CD8-positive, alpha-beta memory T cell (primary cell): ENCODE results near the gene SPINT1. TPM values are rescaled to one million over a fixed set of nuclear protein-coding genes. Genes with fewer than 3 reads are reported as not detected.

Source experiments
- CTCF ChIA-PET: fragments of 350-600 bp; sonication (Branson Sonifier 250); formaldehyde crosslinking; loops from one replicate; lab custom pipeline; 2021; ENCODE audit warnings: antibody characterized with exemption; lab: Charles Lee
- POLR2A ChIA-PET: fragments of 350-600 bp; sonication (Branson Sonifier 250); formaldehyde crosslinking; loops from one replicate; lab custom pipeline; 2021; ENCODE audit warnings: antibody characterized with exemption; lab: Charles Lee
- DNase-seq, 5 donors: peaks; one replicate each; pipeline versions ENCODE4 v3.0.0 to v3.0.0-alpha.2; 2020 to 2022; ENCODE audit warnings: mixed read lengths in 1 of 5
- H3K27ac ChIP-seq: one replicate; pipeline ENCODE4 v1.7.0; 2013; ENCODE audit warnings: low read depth, mild to moderate bottlenecking, low read length, moderate library complexity
- H3K27me3 ChIP-seq: 2 replicates; pipeline ENCODE4 v1.7.0; 2013; ENCODE audit warnings: low read length, mild to moderate bottlenecking; ENCODE audit not compliant: insufficient read depth, poor library complexity, severe bottlenecking
- H3K36me3 ChIP-seq: 2 replicates; pipeline ENCODE4 v1.7.0; 2013; ENCODE audit warnings: mild to moderate bottlenecking, low read length, moderate library complexity; ENCODE audit not compliant: insufficient read depth
- H3K4me1 ChIP-seq: 2 replicates; pipeline ENCODE4 v1.7.0; 2013; ENCODE audit warnings: mild to moderate bottlenecking, low read length, moderate library complexity; ENCODE audit not compliant: insufficient read depth
- H3K4me3 ChIP-seq: 2 replicates; pipeline ENCODE4 v1.7.0; 2013; ENCODE audit warnings: mild to moderate bottlenecking, low read length
- H3K9me3 ChIP-seq: 2 replicates; pipeline ENCODE4 v1.7.0; 2013; ENCODE audit warnings: mild to moderate bottlenecking, low read length
- H3K27ac Mint-ChIP-seq, 8 donors: one replicate each; pipeline ENCODE4 v1.8.0; 2020 to 2021; ENCODE audit warnings: mixed read lengths in 8 of 8, mild to moderate bottlenecking in 6 of 8, inconsistent platforms in 3 of 8, moderate library complexity in 3 of 8
- H3K27me3 Mint-ChIP-seq, 2 donors: one replicate each; pipeline ENCODE4 v1.8.0; 2020 to 2021; ENCODE audit warnings: mixed read lengths in 2 of 2, mild to moderate bottlenecking in 1 of 2, moderate library complexity in 1 of 2
- H3K36me3 Mint-ChIP-seq, 3 donors: one replicate each; pipeline ENCODE4 v1.8.0; 2020 to 2021; ENCODE audit warnings: mixed read lengths in 3 of 3, inconsistent platforms in 1 of 3, mild to moderate bottlenecking in 1 of 3
- H3K4me1 Mint-ChIP-seq, 3 donors: one replicate each; pipeline ENCODE4 v1.8.0; 2020 to 2021; ENCODE audit warnings: mixed read lengths in 3 of 3, inconsistent platforms in 1 of 3, mild to moderate bottlenecking in 1 of 3
- H3K4me3 Mint-ChIP-seq, 7 donors: one replicate each; pipeline ENCODE4 v1.8.0; 2020 to 2021; ENCODE audit warnings: mixed read lengths in 7 of 7, mild to moderate bottlenecking in 6 of 7, moderate library complexity in 4 of 7, inconsistent platforms in 2 of 7
- H3K9me3 Mint-ChIP-seq, 5 donors: one replicate each; pipeline ENCODE4 v1.8.0; 2020 to 2022; ENCODE audit warnings: mixed read lengths in 5 of 5, mild to moderate bottlenecking in 3 of 5, moderate library complexity in 2 of 5, inconsistent platforms in 1 of 5
- polyA plus RNA-seq: library from polyadenylated mRNA; unstranded; fragments of 300-500 nt; fragmentation: Illumina TruSeq; gene quantifications from one replicate; pipeline ENCODE4 v1.2.3, GENCODE V29; 2021
- total RNA-seq, 2 experiments: library from RNA; stranded (reverse); gene quantifications; one replicate each; pipeline ENCODE4 v1.2.3, GENCODE V29; 2021

Gene SPINT1
- total and polyA plus RNA-seq, 3 experiments from 2014 or later = 3.1 to 7.6 (median 6.7) TPM

- no peaks in the 10 kb centered on the region for H3K9me3 Mint-ChIP-seq
- H3K27me3 ChIP-seq = no peaks in the 10 kb centered on the region
- H3K27ac Mint-ChIP-seq = no peak overlapping the region
- no peaks in the 10 kb centered on the region for H3K4me1 Mint-ChIP-seq
- no peak overlapping the region for H3K4me3 Mint-ChIP-seq
- no peaks in the 10 kb centered on the region for H3K4me1 ChIP-seq
- POLR2A ChIA-PET = interaction anchor here (0.6 kb wide), 1 partner anchor 11 kb away, joined by 3 read pairs; no protein-coding TSS in a partner anchor
- CTCF ChIA-PET = no interaction called here
- peaks cover 0 to 4% of the 10 kb centered on the region in 2 donors for H3K27me3 Mint-ChIP-seq
- H3K4me3 ChIP-seq = no peak overlapping the region
- no peak overlapping the region for H3K27ac ChIP-seq
- no peaks in the 10 kb centered on the region for H3K9me3 ChIP-seq
- H3K36me3 Mint-ChIP-seq = no peaks in the 10 kb centered on the region
- DNase-seq = no peak
- no peaks in the 10 kb centered on the region for H3K36me3 ChIP-seq
Observed at GRCh38 chr15:40832903-40833302, 10.9 kb upstream of the SPINT1 start.

GRCh38 chr15:40836020-40836419 is 7.8 kb upstream of the SPINT1 start:
- H3K4me3 ChIP-seq = no peak overlapping the region
- POLR2A ChIA-PET = no interaction called here
- Mint-ChIP-seq H3K4me1 (no peaks in the 10 kb centered on the region), H3K4me3 (no peak overlapping the region), H3K9me3 (no peaks in the 10 kb centered on the region), H3K27me3 (no peaks in the 10 kb centered on the region), H3K27ac (peak overlapping the region in 1 of 8 donors; percentile 63), H3K36me3 (no peaks in the 10 kb centered on the region)
- DNase-seq = no peak
- no peaks in the 10 kb centered on the region for H3K4me1 ChIP-seq
- no peaks in the 10 kb centered on the region for H3K9me3 ChIP-seq
- no peaks in the 10 kb centered on the region for H3K27me3 ChIP-seq
- no peaks in the 10 kb centered on the region for H3K36me3 ChIP-seq
- CTCF ChIA-PET = interaction anchor here (1.4 kb wide), 1 partner anchor 21 kb away, joined by 4 read pairs; no protein-coding TSS in a partner anchor
- H3K27ac ChIP-seq = no peak overlapping the region

- H3K4me1 ChIP-seq = no peaks in the 10 kb centered on the region
- no peaks in the 10 kb centered on the region for H3K9me3 Mint-ChIP-seq
- CTCF ChIA-PET = interaction anchor here (1.7 kb wide), 1 partner anchor 20 kb away, joined by 7 read pairs; no protein-coding TSS in a partner anchor
- H3K9me3 ChIP-seq = no peaks in the 10 kb centered on the region
- H3K4me3 ChIP-seq = no peak overlapping the region
- H3K36me3 ChIP-seq = no peaks in the 10 kb centered on the region
- POLR2A ChIA-PET = no interaction called here
- no peaks in the 10 kb centered on the region for H3K27me3 ChIP-seq
- H3K4me1 Mint-ChIP-seq = peaks cover 0 to 5% (median 4%) of the 10 kb centered on the region in 3 donors
- no peak for DNase-seq
- H3K36me3 Mint-ChIP-seq = no peaks in the 10 kb centered on the region
- no peak overlapping the region for H3K4me3 Mint-ChIP-seq
- H3K27me3 Mint-ChIP-seq = peaks cover 7 to 11% of the 10 kb centered on the region in 2 donors
- H3K27ac Mint-ChIP-seq = no peak overlapping the region
- no peak overlapping the region for H3K27ac ChIP-seq
Observed at GRCh38 chr15:40838756-40839155, 5.1 kb upstream of the SPINT1 start.

- peak overlapping the region in 2 of 7 donors; percentile 63 to 77 for H3K4me3 Mint-ChIP-seq
- POLR2A ChIA-PET = no interaction called here
Observed at GRCh38 chr15:40841741-40842140, 2.1 kb upstream of the SPINT1 start.

GRCh38 chr15:40843261-40843884 is 475 bp upstream of the SPINT1 start:
- H3K4me1 Mint-ChIP-seq = peaks cover 5 to 26% (median 11%) of the 10 kb centered on the region in 3 donors
- H3K27me3 Mint-ChIP-seq = peaks cover 10 to 14% of the 10 kb centered on the region in 2 donors
- POLR2A ChIA-PET = no interaction called here
- H3K27me3 ChIP-seq = no peaks in the 10 kb centered on the region
- no peak overlapping the region for H3K27ac ChIP-seq
- no peak for DNase-seq
- peaks cover 0 to 3% (median 0%) of the 10 kb centered on the region in 3 donors for H3K36me3 Mint-ChIP-seq
- no peaks in the 10 kb centered on the region for H3K36me3 ChIP-seq
- no peaks in the 10 kb centered on the region for H3K9me3 ChIP-seq
- H3K4me3 ChIP-seq = no peak overlapping the region
- H3K4me1 ChIP-seq = peaks cover 17% of the 10 kb centered on the region
- H3K4me3 Mint-ChIP-seq = peak overlapping the region; percentile 78 to 90 (median 81)
- CTCF ChIA-PET = interaction anchor here (1.0 to 8.2 kb wide), 4 partner anchors 15 to 50 kb away, joined by 3 to 64 read pairs (median 5); no protein-coding TSS in a partner anchor
- no peaks in the 10 kb centered on the region for H3K9me3 Mint-ChIP-seq
- H3K27ac Mint-ChIP-seq = peak overlapping the region in 1 of 8 donors; percentile 66

More at GRCh38 chr15:40841741-40842140, 2.1 kb upstream of the SPINT1 start:
- H3K9me3 Mint-ChIP-seq = no peaks in the 10 kb centered on the region
- DNase-seq = no peak
- H3K4me1 Mint-ChIP-seq = peaks cover 5 to 16% (median 7%) of the 10 kb centered on the region in 3 donors
- no peaks in the 10 kb centered on the region for H3K27me3 ChIP-seq
- no peak overlapping the region for H3K27ac ChIP-seq
- H3K27me3 Mint-ChIP-seq = peaks cover 7 to 14% of the 10 kb centered on the region in 2 donors
- H3K36me3 ChIP-seq = no peaks in the 10 kb centered on the region
- H3K4me3 ChIP-seq = no peak overlapping the region
- CTCF ChIA-PET = no interaction called here
- peaks cover 11% of the 10 kb centered on the region for H3K4me1 ChIP-seq
- peaks cover 0 to 3% (median 0%) of the 10 kb centered on the region in 3 donors for H3K36me3 Mint-ChIP-seq
- H3K9me3 ChIP-seq = no peaks in the 10 kb centered on the region
- H3K27ac Mint-ChIP-seq = no peak overlapping the region

GRCh38 chr15:40844696-40845030 is 815 bp downstream of the SPINT1 start:
- H3K9me3 ChIP-seq = no peaks in the 10 kb centered on the region
- no peaks in the 10 kb centered on the region for H3K27me3 ChIP-seq
- H3K27me3 Mint-ChIP-seq = peaks cover 10 to 14% of the 10 kb centered on the region in 2 donors
- peak overlapping the region; percentile 73 to 90 (median 83) for H3K4me3 Mint-ChIP-seq
- H3K4me1 Mint-ChIP-seq = peaks cover 5 to 26% (median 11%) of the 10 kb centered on the region in 3 donors
- POLR2A ChIA-PET = interaction anchor here (0.7 kb wide), 1 partner anchor 53 kb away, joined by 3 read pairs; no protein-coding TSS in a partner anchor
- H3K36me3 Mint-ChIP-seq = peaks cover 0 to 3% (median 0%) of the 10 kb centered on the region in 3 donors
- CTCF ChIA-PET = interaction anchor here (1.7 to 8.2 kb wide), 2 partner anchors 14 to 29 kb away, joined by 6 to 64 read pairs; no protein-coding TSS in a partner anchor
- H3K27ac Mint-ChIP-seq = peak overlapping the region in 2 of 8 donors; percentile 75 to 87
- H3K36me3 ChIP-seq = no peaks in the 10 kb centered on the region
- H3K9me3 Mint-ChIP-seq = no peaks in the 10 kb centered on the region
- H3K4me1 ChIP-seq = peaks cover 17% of the 10 kb centered on the region
- peak in 2 of 5 donors; percentile 29 to 53 for DNase-seq
- H3K27ac ChIP-seq = no peak overlapping the region
- peak overlapping the region; percentile 60 for H3K4me3 ChIP-seq

GRCh38 chr15:40845036-40845435 is 1.2 kb downstream of the SPINT1 start:
- Histone ChIP-seq H3K36me3 (no peaks in the 10 kb centered on the region), H3K9me3 (no peaks in the 10 kb centered on the region), H3K4me3 (peak overlapping the region; percentile 60), H3K4me1 (peaks cover 17% of the 10 kb centered on the region), H3K27ac (no peak overlapping the region), H3K27me3 (no peaks in the 10 kb centered on the region)
- Mint-ChIP-seq H3K27ac (peak overlapping the region in 2 of 8 donors; percentile 75 to 87), H3K27me3 (peaks cover 10 to 14% of the 10 kb centered on the region in 2 donors), H3K4me1 (peaks cover 5 to 26% (median 11%) of the 10 kb centered on the region in 3 donors), H3K4me3 (peak overlapping the region; percentile 73 to 90 (median 83)), H3K9me3 (no peaks in the 10 kb centered on the region), H3K36me3 (peaks cover 0 to 3% (median 0%) of the 10 kb centered on the region in 3 donors)
- ChIA-PET POLR2A (interaction anchor here (0.7 kb wide), 2 partner anchors 47 to 53 kb away, joined by 3 read pairs; no protein-coding TSS in a partner anchor), CTCF (interaction anchor here (1.7 to 8.2 kb wide), 2 partner anchors 13 to 28 kb away, joined by 6 to 64 read pairs; no protein-coding TSS in a partner anchor)
- DNase-seq = no peak
